ENCODE results near the gene FAM204A. TPM values are rescaled to one million over a fixed set of nuclear protein-coding genes. Genes with fewer than 3 reads are reported as not detected.

The FAM204A gene
- total RNA-seq, 1 experiment from 2014 or later, result 91.3 TPM

DNA sequence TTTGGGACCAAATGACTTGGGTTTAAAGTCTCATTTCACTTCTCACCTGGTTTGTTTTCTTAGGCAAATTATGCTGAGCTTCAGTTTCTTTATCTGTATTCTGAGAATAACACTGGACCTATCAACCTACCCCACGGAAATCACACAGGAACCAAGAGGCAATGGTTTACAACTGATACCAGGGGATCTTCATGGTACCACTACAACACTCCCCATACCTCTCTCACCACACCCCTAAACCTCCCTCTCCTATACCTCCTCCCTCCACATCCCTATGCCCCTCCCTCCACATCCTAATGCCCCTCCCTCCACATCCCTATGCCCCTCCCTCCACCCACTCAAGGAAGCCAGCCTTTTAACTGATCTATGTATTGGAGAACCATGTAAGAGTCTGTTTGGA lies 9.9 kb downstream of the FAM204A start:
- peak; percentile 2 for DNase-seq (ENCODE audit: low read depth)

DNA sequence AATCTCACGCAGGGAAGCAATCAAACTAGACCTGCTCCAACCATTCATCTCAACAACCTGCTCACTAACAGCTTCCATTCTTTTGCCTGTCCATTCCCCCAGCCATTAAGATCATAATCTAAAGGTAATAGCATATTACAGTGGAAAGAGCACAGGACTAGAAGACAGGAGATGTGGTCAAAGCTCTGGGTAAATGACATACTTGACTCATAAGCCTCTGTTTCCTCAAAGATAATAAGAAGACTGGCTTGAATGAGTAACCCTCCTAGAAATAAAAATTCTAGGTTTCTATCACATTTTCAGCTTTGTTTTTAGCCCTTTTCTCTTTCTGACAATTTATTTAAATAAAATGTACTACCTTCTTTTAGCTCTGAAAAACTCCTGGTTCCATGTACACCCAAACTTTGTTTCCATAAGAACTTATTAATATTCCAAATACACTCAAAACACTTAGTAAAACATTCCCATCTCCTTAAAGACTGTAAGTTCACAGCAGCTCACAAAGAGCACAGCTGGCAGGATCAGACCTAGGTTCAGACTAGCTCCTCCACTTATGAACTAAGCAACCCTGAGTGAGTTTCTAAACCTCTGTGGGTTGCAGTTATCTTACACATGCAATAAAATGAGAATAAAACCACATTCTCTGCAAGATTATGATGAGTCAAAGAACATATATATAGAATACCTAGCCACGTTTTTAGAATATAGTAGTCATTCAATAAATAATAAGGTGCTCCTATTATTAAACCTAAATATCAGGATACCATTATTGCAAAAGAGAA lies 11.6 kb downstream of the FAM204A start:
- DNase-seq (ENCODE audit: low read depth), result no peak

DNA sequence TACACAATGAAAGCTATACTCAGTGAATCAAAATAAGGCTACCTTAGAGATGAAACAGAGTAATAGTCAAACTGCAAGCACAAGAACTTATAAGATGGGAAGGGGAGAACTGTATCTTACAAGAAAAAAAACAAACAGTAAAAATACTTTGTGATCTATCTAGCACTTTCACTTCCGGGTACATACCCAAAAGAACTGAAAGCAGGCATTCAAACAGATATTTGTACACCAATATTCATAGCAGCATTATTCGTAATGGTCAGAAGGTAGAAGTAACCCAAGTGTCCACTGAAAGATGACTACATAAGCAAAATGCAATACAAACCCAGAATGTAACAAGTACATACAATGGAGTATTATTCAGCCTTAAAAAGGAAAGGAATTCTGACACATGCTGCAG lies 18.0 kb downstream of the FAM204A start:
- no peak for DNase-seq (ENCODE audit: low read depth)

- DNase-seq (ENCODE audit: low read depth), result no peak
These were observed 20.2 kb downstream of the FAM204A start for GRCh38 chr10:118321724-118322575.

DNA sequence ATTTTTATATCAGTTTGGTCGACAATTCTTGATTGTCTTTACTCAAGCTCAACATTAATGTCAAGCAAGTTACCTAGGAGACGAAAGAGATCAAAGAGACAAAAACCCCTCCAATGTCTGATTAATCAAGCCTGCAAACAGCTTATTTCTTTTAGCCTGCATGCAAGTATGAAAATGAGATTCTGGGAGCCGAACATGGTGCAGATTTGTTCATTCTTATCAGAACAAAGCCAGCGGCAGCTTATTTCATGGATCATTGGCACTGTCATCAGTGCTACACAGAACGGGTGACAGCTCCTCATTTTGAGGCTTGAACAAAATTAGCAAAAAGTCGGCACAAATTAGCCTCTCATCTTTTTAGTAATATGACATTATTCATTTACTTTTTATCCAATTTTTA lies 26.5 kb downstream of the FAM204A start:
- no peak for DNase-seq (ENCODE audit: low read depth)

DNA sequence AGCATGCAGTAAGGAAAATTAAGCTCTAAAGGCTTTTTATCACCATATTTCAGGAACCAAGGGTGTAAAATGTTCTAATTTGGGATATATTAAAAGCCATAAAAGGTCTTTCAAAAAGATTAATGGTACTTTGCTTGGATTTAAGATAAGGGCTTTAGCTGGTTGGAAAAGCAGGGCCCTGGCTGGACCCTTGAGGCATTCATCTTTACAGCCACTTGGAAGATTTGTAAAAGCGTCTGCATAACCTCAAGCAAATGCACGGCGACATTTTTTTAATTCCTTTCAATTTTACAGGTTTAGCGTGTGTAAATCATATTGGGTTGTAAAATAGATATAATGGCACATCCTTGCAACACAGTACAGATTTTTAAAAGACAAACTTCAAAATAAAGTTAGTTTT lies 27.2 kb downstream of the FAM204A start:
- DNase-seq (ENCODE audit: low read depth), result no peak

DNA sequence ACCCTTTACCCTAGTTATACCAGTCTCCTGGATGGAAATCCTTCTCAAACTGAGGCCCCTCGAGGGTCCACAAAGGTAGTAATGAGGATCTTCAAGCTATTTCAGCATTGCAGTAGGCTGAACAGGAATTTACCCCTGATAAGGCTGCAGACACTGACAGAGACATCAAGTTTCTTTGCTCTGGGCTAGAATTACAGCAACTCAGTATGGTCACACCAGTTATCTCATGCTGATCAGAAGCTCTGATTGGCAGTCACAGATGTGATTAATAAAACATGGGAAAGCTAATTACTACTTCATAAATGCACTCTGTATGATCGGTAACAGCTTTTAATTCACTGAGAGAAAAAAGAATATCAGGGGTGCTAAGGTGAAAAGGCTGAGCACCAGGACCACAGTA lies 30.6 kb downstream of the FAM204A start:
- no peak for DNase-seq (ENCODE audit: low read depth)

- no peak for DNase-seq (ENCODE audit: low read depth)
These were observed 31.3 kb downstream of the FAM204A start for GRCh38 chr10:118310822-118311221.

DNA sequence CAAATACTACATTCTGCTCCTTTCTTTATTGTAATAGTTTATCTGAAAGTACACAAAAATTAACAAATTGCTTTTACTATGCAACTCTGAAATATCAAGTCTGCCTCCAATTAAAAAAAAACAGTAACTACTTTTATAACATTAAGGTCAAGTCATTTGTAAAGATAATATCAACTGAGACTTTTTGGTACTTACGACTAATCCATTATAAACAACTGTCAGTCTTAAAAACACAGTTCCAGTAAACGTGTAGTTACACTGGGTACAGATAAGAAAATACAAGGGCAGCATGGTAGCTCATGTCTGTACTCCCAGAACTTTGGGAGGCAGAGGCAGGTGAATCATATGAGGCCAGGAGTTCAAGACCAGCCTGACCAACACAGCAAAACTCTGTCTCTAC lies 32.2 kb downstream of the FAM204A start:
- no peak for DNase-seq (ENCODE audit: low read depth)

- no peak for DNase-seq (ENCODE audit: low read depth)
These were observed 33.5 kb downstream of the FAM204A start for GRCh38 chr10:118308664-118309063.

DNA sequence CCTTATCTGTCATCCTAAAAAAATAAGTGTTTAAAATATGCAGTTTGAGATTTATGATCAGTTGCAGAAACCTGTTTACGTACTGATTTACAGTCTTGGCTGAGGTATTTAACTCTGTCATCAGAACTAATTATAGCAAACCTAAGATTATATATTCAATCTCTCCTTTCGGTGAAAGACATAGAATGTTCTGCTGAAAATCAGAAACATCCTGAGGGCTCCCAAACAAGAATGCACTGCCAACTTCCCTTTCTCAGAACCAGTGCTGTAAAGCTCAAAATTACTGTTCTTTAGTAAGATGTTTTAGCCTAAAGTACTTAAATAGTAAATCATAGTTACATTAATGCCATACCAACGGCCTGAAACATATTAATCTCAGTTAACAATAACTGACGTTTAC lies 34.3 kb downstream of the FAM204A start:
- no peak for DNase-seq (ENCODE audit: low read depth)

- no peak for DNase-seq (ENCODE audit: low read depth)
These were observed 34.9 kb downstream of the FAM204A start for GRCh38 chr10:118307220-118307619.

DNA sequence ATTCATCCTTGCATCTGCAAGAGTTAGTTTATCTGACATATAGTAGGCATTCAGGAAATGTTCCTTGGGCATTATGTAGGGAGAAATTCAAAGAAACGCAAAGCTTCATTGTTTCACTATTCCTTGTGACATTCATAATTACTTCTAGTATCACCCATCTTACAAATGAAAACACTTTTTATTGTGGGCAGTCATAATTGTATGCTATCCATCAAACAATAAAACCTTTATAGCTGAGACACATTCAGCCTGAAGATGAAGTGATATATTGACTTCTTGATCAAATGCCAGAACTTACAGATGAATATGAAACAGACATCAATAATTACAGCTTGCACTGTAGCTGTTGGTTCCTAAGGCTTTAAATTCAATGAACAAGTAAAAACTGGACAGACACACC lies 36.4 kb downstream of the FAM204A start:
- DNase-seq (ENCODE audit: low read depth), result no peak

- no peak for DNase-seq (ENCODE audit: low read depth)
These were observed 37.6 kb downstream of the FAM204A start for GRCh38 chr10:118304521-118304920.

DNA sequence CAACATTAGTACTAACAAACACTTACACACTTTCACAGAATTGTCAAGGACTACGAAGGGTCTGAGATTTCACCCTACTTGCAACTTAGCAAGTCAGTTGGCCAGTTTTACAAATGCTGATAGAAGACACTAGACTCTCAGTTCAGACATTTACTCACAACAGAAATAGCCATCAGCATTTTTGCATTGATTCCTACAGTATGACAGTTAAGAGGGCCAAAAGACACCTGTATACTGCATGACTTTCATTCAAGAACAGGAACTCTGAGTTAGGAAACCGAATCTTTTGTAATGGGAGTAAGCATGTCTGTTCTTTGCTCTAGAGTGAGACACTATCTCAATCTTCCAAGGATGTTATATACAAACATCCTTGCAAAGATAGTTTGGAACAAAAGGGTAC lies 40.9 kb downstream of the FAM204A start:
- DNase-seq (ENCODE audit: low read depth), result no peak

DNA sequence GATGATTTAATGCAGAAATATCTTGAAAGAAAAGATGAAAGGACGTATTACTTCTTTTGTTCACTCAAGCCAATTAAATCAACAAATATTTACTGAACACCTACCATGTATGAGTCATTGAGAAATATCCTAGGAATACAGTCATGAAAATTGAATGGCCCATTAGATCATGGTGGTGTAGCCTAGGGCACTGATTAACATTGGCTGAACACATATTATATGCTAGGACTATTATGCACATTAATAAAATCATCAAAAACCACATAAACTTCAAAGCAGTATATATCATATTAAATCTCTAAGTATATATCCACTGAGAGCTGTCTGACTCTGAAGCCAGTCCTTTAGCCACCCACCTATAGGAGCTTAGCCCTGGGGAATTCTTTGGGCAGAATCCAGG lies 41.8 kb downstream of the FAM204A start:
- no peak for DNase-seq (ENCODE audit: low read depth)

DNA sequence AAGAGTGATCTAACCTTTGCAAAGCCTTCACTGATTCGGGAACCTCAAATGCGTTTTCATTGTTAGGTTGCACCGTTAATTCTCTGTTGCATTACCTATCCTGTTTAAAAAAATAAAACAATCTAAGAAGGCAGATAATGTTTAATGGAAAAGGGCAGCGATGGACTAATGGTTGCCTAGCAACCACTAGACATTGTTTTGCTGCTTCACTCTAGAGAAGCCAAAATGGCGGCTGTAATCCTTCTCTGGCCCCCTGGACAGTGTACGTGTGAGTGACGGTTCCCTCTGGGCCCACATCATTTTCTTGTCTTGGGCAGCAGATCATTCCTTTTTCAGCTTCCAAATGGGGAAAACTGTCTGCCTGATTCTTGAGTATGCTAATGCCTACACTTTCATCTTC lies 43.3 kb downstream of the FAM204A start:
- DNase-seq (ENCODE audit: low read depth), result no peak

GRCh38 chr10:118291122-118291521 lies 51.0 kb downstream of the FAM204A start:
- no peak for DNase-seq (ENCODE audit: low read depth)

- DNase-seq (ENCODE audit: low read depth), result no peak
These were observed 51.6 kb downstream of the FAM204A start for GRCh38 chr10:118290471-118290995.

DNA sequence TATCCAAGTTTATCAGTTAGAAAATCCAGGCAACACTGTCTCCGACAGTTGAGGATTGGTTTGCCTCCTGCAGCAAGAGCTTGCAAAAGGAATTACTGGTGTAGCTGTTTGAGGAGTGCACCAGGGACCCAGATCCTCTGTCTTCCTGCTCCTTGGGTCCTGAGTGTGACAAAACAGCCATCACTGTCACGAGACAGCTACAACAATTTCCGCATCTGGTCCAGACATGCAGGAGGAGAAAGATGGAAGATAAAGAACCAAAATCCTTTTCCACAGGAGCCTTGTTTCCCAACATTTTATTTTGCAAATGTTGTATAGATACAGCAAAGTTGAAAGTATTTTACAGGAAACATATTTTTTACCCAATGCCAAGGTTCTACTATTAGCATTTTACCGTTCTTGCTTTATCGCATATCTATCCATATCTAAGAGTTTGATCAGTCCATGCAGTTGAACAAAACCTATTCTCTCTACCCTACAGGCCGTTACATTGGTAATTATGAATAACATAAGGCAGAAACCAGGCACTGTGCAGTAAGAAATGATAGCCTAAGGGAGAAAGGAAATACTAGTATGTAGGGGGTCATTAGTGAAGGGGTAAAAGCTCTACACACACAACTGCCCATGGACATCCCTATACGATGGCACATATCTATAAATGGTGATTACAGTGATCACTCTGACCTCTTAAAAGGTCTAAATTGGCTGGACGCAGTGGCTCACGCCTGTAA lies 54.9 kb downstream of the FAM204A start:
- no peak for DNase-seq (ENCODE audit: low read depth)

- DNase-seq (ENCODE audit: low read depth), result no peak
These were observed 55.9 kb downstream of the FAM204A start for GRCh38 chr10:118286051-118286838.
